Neuronal stem cell (in vitro differentiated cells): ENCODE data around the gene BCAS3.

Experiments
- DNase-seq: peaks from one replicate; pipeline ENCODE4 v3.0.0-alpha.2; 2013; ENCODE audit warnings: low spot score
- H2AFZ ChIP-seq: one replicate; pipeline ENCODE4 v1.6.1; 2013; ENCODE audit warnings: mild to moderate bottlenecking, low read length, inconsistent platforms
- H2AK5ac ChIP-seq: 2 replicates; pipeline ENCODE4 v1.6.1; 2013; ENCODE audit warnings: low read depth, mild to moderate bottlenecking, inconsistent platforms, low read length, moderate library complexity, mixed read lengths
- H2BK120ac ChIP-seq: 2 replicates; pipeline ENCODE4 v1.6.1; 2013; ENCODE audit warnings: low read depth, mild to moderate bottlenecking, inconsistent platforms, low read length, moderate library complexity, mixed read lengths
- H2BK12ac ChIP-seq: one replicate; pipeline ENCODE4 v1.6.1; 2013; ENCODE audit warnings: low read length, inconsistent platforms
- H2BK15ac ChIP-seq: 2 replicates; pipeline ENCODE4 v1.6.1; 2013; ENCODE audit warnings: mild to moderate bottlenecking, low read length, inconsistent platforms, mixed read lengths
- H2BK5ac ChIP-seq: one replicate; pipeline ENCODE4 v1.6.1; 2013; ENCODE audit warnings: inconsistent platforms, mild to moderate bottlenecking, low read length, moderate library complexity
- H3K14ac ChIP-seq: one replicate; pipeline ENCODE4 v1.6.1; 2013; ENCODE audit warnings: low read length, inconsistent platforms
- H3K18ac ChIP-seq: 2 replicates; pipeline ENCODE4 v1.6.1; 2013; ENCODE audit warnings: low read length, inconsistent platforms
- H3K23ac ChIP-seq: 2 replicates; pipeline ENCODE4 v1.6.1; 2013; ENCODE audit warnings: low read depth, mild to moderate bottlenecking, mixed read lengths, low read length, inconsistent platforms; ENCODE audit not compliant: poor library complexity
- H3K27ac ChIP-seq: replicated peaks from 3 replicates; pipeline ENCODE4 v1.5.1; 2013; ENCODE audit warnings: low read length, inconsistent platforms
- H3K27me3 ChIP-seq, 3 experiments: 2 replicates each; pipeline ENCODE4 v1.6.1; 2013; ENCODE audit warnings: low read length in 3 of 3, mild to moderate bottlenecking in 2 of 3, inconsistent platforms in 1 of 3, low read depth in 1 of 3, mixed read lengths in 1 of 3, moderate library complexity in 1 of 3; ENCODE audit not compliant: control insufficient read depth in 3 of 3, insufficient read depth in 3 of 3
- H3K36me3 ChIP-seq, 2 donors: replicated peaks in 1 of 2; 2 replicates each; pipeline ENCODE4 v1.6.1; 2013; ENCODE audit warnings: low read length in 2 of 2; ENCODE audit not compliant: control insufficient read depth in 2 of 2, insufficient read depth in 2 of 2
- H3K4ac ChIP-seq: 2 replicates; pipeline ENCODE4 v1.6.1; 2013; ENCODE audit warnings: inconsistent platforms, mild to moderate bottlenecking, low read length, moderate library complexity
- H3K4me1 ChIP-seq, 2 donors: 1 replicate in 1 of 2; 2 replicates in 1 of 2; pipeline ENCODE4 v1.6.1; 2013; ENCODE audit warnings: low read length in 2 of 2, low read depth in 1 of 2; ENCODE audit not compliant: control insufficient read depth in 2 of 2, insufficient read depth in 1 of 2
- H3K4me2 ChIP-seq: one replicate; pipeline ENCODE4 v1.6.1; 2013; ENCODE audit warnings: mild to moderate bottlenecking, low read length, inconsistent platforms; ENCODE audit not compliant: insufficient read depth, poor library complexity, severe bottlenecking
- H3K4me3 ChIP-seq, 2 donors: 2 replicates each; pipeline ENCODE4 v1.5.1; 2013; ENCODE audit warnings: low read length in 2 of 2, mild to moderate bottlenecking in 2 of 2, inconsistent platforms in 1 of 2, moderate library complexity in 1 of 2
- H3K79me1 ChIP-seq: one replicate; pipeline ENCODE4 v1.6.1; 2013; ENCODE audit warnings: low read depth, mild to moderate bottlenecking, inconsistent platforms, low read length, moderate library complexity
- H3K9ac ChIP-seq: one replicate; pipeline ENCODE4 v1.6.1; 2013; ENCODE audit warnings: mild to moderate bottlenecking, low read depth, low read length, inconsistent platforms; ENCODE audit not compliant: poor library complexity
- H3K9me3 ChIP-seq, 2 donors: replicated peaks in 1 of 2; 2 replicates each; pipeline versions ENCODE3 to v1.6.1; 2013; ENCODE audit warnings: low read length in 2 of 2, mild to moderate bottlenecking in 2 of 2, inconsistent platforms in 1 of 2, low read depth in 1 of 2, mixed read lengths in 1 of 2, moderate library complexity in 1 of 2; ENCODE audit not compliant: control insufficient read depth in 2 of 2, insufficient read depth in 1 of 2
- H4K8ac ChIP-seq: one replicate; pipeline ENCODE4 v1.6.1; 2013; ENCODE audit warnings: low read depth, mild to moderate bottlenecking, inconsistent platforms, low read length, moderate library complexity
- H4K91ac ChIP-seq: one replicate; pipeline ENCODE4 v1.6.1; 2013; ENCODE audit warnings: low read length, low read depth, mild to moderate bottlenecking, inconsistent platforms; ENCODE audit not compliant: poor library complexity
- WGBS, 2 donors: extraction: QIAGEN DNeasy Blood & Tissue Kit; methylation state at CpG; one replicate each; pipeline ENCODE4 v1.1.7; 2013; ENCODE audit warnings: missing lambda C conversion rate in 2 of 2, mixed read lengths in 1 of 2; ENCODE audit not compliant: insufficient read length in 2 of 2, insufficient replicate concordance in 1 of 2; ENCODE audit errors: extremely low coverage in 2 of 2; 5-methylcytosine and 5-hydroxymethylcytosine counted together

Gene BCAS3

DNA sequence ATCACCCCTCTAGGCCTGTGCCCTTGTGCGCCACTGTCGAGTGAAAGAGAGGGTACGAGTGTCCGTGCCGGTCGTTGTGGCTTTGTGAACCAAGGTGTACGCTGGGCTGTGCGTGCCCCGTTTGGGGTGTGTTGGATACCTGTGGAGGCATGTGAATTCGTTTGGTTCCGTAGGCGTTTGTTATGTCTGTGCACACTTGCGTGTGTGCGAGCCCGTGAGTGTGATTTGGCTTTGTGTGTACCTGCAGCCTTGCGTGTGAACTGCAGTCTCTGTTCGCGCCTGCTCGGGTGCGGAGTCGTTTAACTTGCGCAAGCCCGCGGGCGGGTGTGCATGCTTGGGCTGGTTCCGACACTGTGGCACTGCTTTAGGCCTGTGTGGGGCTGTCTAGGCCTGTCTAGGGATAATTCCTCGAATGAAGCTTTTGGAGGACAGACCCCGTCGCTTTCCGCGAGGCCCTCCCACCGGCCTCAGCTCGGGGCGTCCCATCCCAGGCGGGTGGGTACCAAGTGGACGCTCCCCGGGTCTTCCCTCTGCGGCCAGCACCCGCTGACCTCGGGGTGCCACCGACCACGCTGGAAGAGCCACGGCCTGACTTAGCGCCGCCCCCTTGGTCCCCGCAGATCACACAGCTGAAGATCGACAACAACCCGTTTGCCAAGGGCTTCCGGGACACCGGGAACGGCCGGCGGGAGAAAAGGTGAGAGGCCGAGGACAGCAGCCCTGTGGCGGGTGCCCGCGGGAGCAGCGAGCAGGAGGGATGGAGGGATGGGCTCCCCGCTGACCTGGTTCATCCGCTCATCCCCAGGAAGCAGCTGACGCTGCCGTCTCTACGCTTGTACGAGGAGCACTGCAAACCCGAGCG, 726.4 kb downstream of the BCAS3 start:
- Histone ChIP-seq H3K27me3 (peaks cover 85 to 100% (median 94%) of the 10 kb centered on the region in 3 experiments), H2AK5ac (peak overlapping the region; percentile 89), H3K14ac (peak overlapping the region; percentile 75), H3K4ac (no peak overlapping the region), H3K36me3 (no peaks in the 10 kb centered on the region), H3K79me1 (peaks cover 4% of the 10 kb centered on the region), H3K4me3 (peak overlapping the region in 1 of 2 donors; percentile 32), H3K9me3 (peaks cover 3 to 7% of the 10 kb centered on the region in 2 donors), H2AFZ (peak overlapping the region; percentile 94), H3K23ac (peak overlapping the region; percentile 96), H3K4me2 (peak overlapping the region; percentile 32), H2BK120ac (no peak overlapping the region), H2BK5ac (no peak overlapping the region), H2BK12ac (peak overlapping the region; percentile 98), H3K27ac (no peak overlapping the region), H2BK15ac (no peak overlapping the region), H3K9ac (peak overlapping the region; percentile 68), H3K18ac (peak overlapping the region; percentile 82), H3K4me1 (peaks cover 6 to 10% of the 10 kb centered on the region in 2 donors), H4K91ac (no peak overlapping the region), H4K8ac (no peak overlapping the region)
- DNase-seq, result no peak
- WGBS, 2 donors, result no CpG with 5 or more reads among the region's 66 CpGs

DNA sequence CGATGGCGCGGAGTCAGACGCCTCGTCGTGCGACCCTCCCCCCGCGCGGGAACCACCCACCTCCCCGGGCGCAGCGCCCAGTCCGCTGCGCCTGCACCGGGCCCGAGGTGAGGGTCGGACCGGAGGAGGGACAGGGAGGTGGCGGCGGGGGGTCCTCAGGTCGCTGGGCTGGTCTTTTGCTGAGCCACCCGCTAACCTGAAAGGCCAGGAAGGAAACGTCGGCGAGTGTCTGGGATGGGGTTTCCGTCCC, 726.9 kb downstream of the BCAS3 start:
- H3K4ac ChIP-seq, result no peak overlapping the region
- H3K79me1 ChIP-seq, result peaks cover 4% of the 10 kb centered on the region
- no peak overlapping the region for H3K14ac ChIP-seq
- peak overlapping the region; percentile 24 for H3K18ac ChIP-seq
- no peak overlapping the region for H3K4me3 ChIP-seq
- H2BK12ac ChIP-seq, result no peak overlapping the region
- peaks cover 3 to 7% of the 10 kb centered on the region in 2 donors for H3K9me3 ChIP-seq
- DNase-seq, result no peak
- H3K23ac ChIP-seq, result peak overlapping the region; percentile 49
- H2BK5ac ChIP-seq, result no peak overlapping the region
- H2AK5ac ChIP-seq, result peak overlapping the region; percentile 43
- H4K91ac ChIP-seq, result no peak overlapping the region
- H4K8ac ChIP-seq, result no peak overlapping the region
- H3K4me2 ChIP-seq, result peak overlapping the region; percentile 65
- H3K27ac ChIP-seq, result no peak overlapping the region
- no peak overlapping the region for H2BK120ac ChIP-seq
- H3K9ac ChIP-seq, result peak overlapping the region; percentile 68
- no CpG with 5 or more reads among the region's 27 CpGs for WGBS, 2 donors
- peaks cover 6 to 10% of the 10 kb centered on the region in 2 donors for H3K4me1 ChIP-seq
- no peak overlapping the region for H2BK15ac ChIP-seq
- peaks cover 86 to 100% (median 95%) of the 10 kb centered on the region in 3 experiments for H3K27me3 ChIP-seq
- no peaks in the 10 kb centered on the region for H3K36me3 ChIP-seq
- peak overlapping the region; percentile 94 for H2AFZ ChIP-seq

DNA sequence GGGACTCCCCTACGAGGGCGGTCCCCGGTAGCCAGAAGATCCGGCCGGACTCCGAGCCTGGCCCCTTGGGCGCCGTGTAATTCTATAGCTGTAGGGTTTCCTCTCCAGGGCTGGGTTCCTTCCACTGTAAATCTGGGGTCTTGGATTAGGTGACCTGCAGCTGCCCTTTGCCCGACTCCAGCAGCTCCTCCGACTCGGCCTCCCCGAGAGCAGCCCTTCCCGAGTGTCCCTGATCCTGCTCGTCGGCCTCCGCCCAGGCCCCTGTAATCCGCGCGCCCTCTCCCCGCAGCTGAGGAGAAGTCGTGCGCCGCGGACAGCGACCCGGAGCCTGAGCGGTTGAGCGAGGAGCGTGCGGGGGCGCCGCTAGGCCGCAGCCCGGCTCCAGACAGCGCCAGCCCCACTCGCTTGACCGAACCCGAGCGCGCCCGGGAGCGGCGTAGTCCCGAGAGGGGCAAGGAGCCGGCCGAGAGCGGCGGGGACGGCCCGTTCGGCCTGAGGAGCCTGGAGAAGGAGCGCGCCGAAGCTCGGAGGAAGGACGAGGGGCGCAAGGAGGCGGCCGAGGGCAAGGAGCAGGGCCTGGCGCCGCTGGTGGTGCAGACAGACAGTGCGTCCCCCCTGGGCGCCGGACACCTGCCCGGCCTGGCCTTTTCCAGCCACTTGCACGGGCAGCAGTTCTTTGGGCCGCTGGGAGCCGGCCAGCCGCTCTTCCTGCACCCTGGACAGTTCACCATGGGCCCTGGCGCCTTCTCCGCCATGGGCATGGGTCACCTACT, 727.4 kb downstream of the BCAS3 start:
- peaks cover 87 to 100% (median 98%) of the 10 kb centered on the region in 3 experiments for H3K27me3 ChIP-seq
- peaks cover 3% of the 10 kb centered on the region for H3K79me1 ChIP-seq
- H2AK5ac ChIP-seq, result peak overlapping the region; percentile 93
- peaks cover 3 to 7% of the 10 kb centered on the region in 2 donors for H3K9me3 ChIP-seq
- peak overlapping the region; percentile 22 to 24 for H3K4me3 ChIP-seq
- peak overlapping the region; percentile 50 for H3K18ac ChIP-seq
- H3K14ac ChIP-seq, result no peak overlapping the region
- H4K91ac ChIP-seq, result no peak overlapping the region
- H2BK120ac ChIP-seq, result no peak overlapping the region
- no peak overlapping the region for H3K9ac ChIP-seq
- H3K4me1 ChIP-seq, result peaks cover 6 to 8% of the 10 kb centered on the region in 2 donors
- peak overlapping the region; percentile 59 for H2BK15ac ChIP-seq
- no peak for DNase-seq
- peak overlapping the region; percentile 94 for H2AFZ ChIP-seq
- H3K4me2 ChIP-seq, result peak overlapping the region; percentile 65
- H2BK5ac ChIP-seq, result no peak overlapping the region
- no peaks in the 10 kb centered on the region for H3K36me3 ChIP-seq
- WGBS, 2 donors, result no CpG with 5 or more reads among the region's 71 CpGs
- no peak overlapping the region for H2BK12ac ChIP-seq
- no peak overlapping the region for H3K4ac ChIP-seq
- H3K23ac ChIP-seq, result peak overlapping the region; percentile 96
- H3K27ac ChIP-seq, result no peak overlapping the region
- no peak overlapping the region for H4K8ac ChIP-seq
